Thoracic aorta (tissue), 2 donors: Measurements from ENCODE around the gene GTF3C4. TPM values are rescaled to one million over a fixed set of nuclear protein-coding genes. Genes with fewer than 3 reads are reported as not detected.

ENCODE experiments used
- ATAC-seq: fragments of 150-250 bp; one replicate; pipeline ENCODE4 v1.8.0; 2017; ENCODE audit warnings: low read depth; ENCODE audit not compliant: insufficient number of reproducible peaks, low FRiP score
- DNase-seq: peaks from one replicate; pipeline ENCODE4 v3.0.0-alpha.2; 2020; ENCODE audit warnings: low spot score
- H3K27ac ChIP-seq, 2 donors: fragments of 200-600 bp; sonication (generic); 1 replicate in 1 of 2; 2 replicates in 1 of 2; pipeline ENCODE4 v1.5.1; 2016; ENCODE audit warnings: mild to moderate bottlenecking in 2 of 2, moderate library complexity in 2 of 2
- H3K27me3 ChIP-seq: fragments of 200-600 bp; sonication (generic); replicated peaks from 2 replicates; pipeline ENCODE4 v1.6.0; 2016; ENCODE audit warnings: mild to moderate bottlenecking; ENCODE audit not compliant: insufficient read depth
- H3K36me3 ChIP-seq: fragments of 200-600 bp; sonication (generic); one replicate; pipeline ENCODE4 v1.5.1; 2016
- H3K4me1 ChIP-seq, 2 donors: fragments of 200-600 bp; sonication (generic); 1 replicate in 1 of 2; 2 replicates in 1 of 2; pipeline versions ENCODE4 v1.5.1 to v1.6.0; 2016; ENCODE audit warnings: low read depth in 2 of 2, mild to moderate bottlenecking in 1 of 2; ENCODE audit not compliant: control insufficient read depth in 1 of 2
- H3K4me3 ChIP-seq: fragments of 200-600 bp; sonication (generic); 2 replicates; pipeline ENCODE4 v1.5.1; 2016; ENCODE audit warnings: mild to moderate bottlenecking
- H3K9me3 ChIP-seq: fragments of 200-600 bp; sonication (generic); 2 replicates; pipeline ENCODE4 v1.5.1; 2016
- CTCF ChIP-seq: fragments of 200-600 bp; sonication (generic); IDR thresholded peaks from one replicate; pipeline ENCODE4 v1.5.1; 2019; ENCODE audit warnings: antibody characterized with exemption
- total RNA-seq, 2 donors: library from RNA; depleted of rRNA; stranded (reverse); fragments of >200 nt; gene quantifications; one replicate each; pipeline versions ENCODE4 v1.1.0 to v1.2.3, GENCODE V29; 2016

GTF3C4 gene
- total RNA-seq, 2 donors from 2014 or later = 7.2 to 16.4 TPM

GRCh38 chr9:132690696-132691095, 20.4 kb downstream of the GTF3C4 start:
- Histone ChIP-seq H3K4me3 (no peak overlapping the region), H3K27ac (no peak overlapping the region), H3K27me3 (no peaks in the 10 kb centered on the region), H3K4me1 (no peaks in the 10 kb centered on the region), H3K36me3 (peaks cover 18% of the 10 kb centered on the region), H3K9me3 (no peaks in the 10 kb centered on the region)
- ATAC-seq (no peak), DNase-seq (no peak)
- TF ChIP-seq CTCF = no peak

DNA sequence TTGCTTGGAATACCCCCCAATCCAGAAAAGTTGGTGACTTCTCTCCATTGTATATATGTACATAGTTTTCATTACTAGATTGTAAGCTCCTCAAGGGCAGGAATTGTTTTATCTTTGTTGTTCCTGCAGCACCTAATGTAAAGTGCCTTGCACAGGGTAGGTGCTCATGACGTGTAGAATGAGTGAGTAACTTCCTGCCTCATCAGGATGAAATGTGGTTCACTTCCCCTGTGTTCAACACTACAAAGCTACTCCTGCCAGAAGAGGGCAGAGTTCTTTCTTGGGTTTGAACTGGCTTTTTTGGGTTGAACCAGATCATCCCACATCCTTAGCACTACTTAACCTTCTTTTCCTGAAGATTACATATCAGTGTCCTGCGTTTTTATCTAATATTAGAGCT, 23.9 kb downstream of the GTF3C4 start:
- Histone ChIP-seq H3K36me3 (peaks cover 11% of the 10 kb centered on the region), H3K4me3 (no peak overlapping the region), H3K4me1 (no peaks in the 10 kb centered on the region), H3K9me3 (peaks cover 7% of the 10 kb centered on the region), H3K27ac (no peak overlapping the region), H3K27me3 (no peaks in the 10 kb centered on the region)
- ATAC-seq (no peak), DNase-seq (no peak)
- TF ChIP-seq CTCF = no peak

DNA sequence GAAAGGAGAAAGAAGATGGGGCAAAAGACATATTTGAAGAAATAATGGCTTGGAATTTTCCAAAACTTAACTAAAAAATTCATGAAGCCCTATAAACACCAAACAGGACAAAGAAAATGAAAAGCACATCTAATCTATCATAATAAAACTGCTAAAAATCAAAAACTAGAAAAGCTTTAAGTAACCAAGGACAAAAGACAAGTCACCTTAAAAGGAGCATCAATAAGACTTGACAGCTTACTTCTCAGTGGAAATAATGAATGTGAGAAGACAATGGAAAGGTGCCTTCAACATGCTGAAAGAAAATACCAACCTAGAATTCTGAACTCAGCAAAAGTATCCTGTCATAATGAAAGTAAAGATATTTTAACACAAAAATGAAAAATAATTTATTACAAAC, 27.0 kb downstream of the GTF3C4 start:
- TF ChIP-seq CTCF = no peak
- Histone ChIP-seq H3K36me3 (no peaks in the 10 kb centered on the region), H3K27me3 (no peaks in the 10 kb centered on the region), H3K27ac (no peak overlapping the region), H3K9me3 (peaks cover 7% of the 10 kb centered on the region), H3K4me1 (no peaks in the 10 kb centered on the region), H3K4me3 (no peak overlapping the region)
- DNase-seq (no peak), ATAC-seq (no peak)

DNA sequence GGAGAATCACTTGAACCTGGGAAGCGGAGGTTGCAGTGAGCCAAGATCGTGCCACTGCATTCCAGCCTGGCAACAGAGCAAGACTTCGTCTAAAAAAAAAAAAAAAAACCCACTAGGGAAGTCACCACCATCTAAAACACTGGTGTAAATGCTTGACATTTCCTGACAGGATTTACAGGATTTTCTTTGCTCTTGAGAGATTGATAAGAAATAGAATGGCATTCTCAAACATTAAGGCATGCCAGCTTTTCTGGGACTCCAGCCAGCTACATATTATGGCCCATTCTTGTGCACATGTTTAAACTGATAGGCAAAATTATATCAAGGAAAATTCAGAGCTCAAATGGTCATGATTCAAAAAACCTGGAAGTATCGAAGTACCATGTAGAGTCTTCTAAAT, 28.7 kb downstream of the GTF3C4 start:
- Histone ChIP-seq H3K4me3 (no peak overlapping the region), H3K9me3 (peaks cover 7% of the 10 kb centered on the region), H3K27me3 (no peaks in the 10 kb centered on the region), H3K36me3 (no peaks in the 10 kb centered on the region), H3K4me1 (no peaks in the 10 kb centered on the region), H3K27ac (no peak overlapping the region)
- ATAC-seq (no peak), DNase-seq (no peak)
- TF ChIP-seq CTCF = no peak

DNA sequence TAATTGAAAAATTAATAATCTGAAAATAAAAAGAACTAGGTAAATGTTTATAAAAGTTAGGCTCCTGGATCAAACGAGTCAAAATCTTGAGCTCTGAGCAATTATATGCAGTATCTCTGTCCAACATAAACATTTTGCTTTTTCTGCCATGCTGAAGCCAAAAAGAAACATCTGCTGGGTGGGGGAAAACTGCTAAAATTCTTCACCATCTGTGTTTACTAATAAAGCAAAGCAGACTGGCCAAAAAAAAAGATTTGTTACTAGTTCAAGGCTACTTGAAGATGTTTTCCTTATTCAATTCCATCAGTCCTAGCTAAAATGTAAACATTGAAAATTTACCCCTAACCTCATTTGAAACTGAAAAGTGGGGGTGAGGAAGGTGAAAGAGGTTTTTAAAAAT, 29.7 kb downstream of the GTF3C4 start:
- no peaks in the 10 kb centered on the region for H3K27me3 ChIP-seq
- no peak overlapping the region for H3K4me3 ChIP-seq
- H3K4me1 ChIP-seq = no peaks in the 10 kb centered on the region
- H3K9me3 ChIP-seq = peaks cover 7% of the 10 kb centered on the region
- no peaks in the 10 kb centered on the region for H3K36me3 ChIP-seq
- no peak for DNase-seq
- no peak overlapping the region for H3K27ac ChIP-seq
- ATAC-seq = no peak
- TF ChIP-seq CTCF = no peak
